Heart right ventricle (tissue), 16 donors: ENCODE data around the gene CXCL8. TPM values are rescaled to one million over a fixed set of nuclear protein-coding genes. Genes with fewer than 3 reads are reported as not detected.

Experiments
- ATAC-seq, 8 donors: fragments of 200-7000 bp; cut with Tn5 transposase; one replicate each; pipeline ENCODE4 v1.9.1; 2020; ENCODE audit warnings: mild to moderate bottlenecking in 8 of 8, moderate library complexity in 8 of 8, moderate number of reproducible peaks in 1 of 8
- DNase-seq, 2 donors: peaks; one replicate each; pipeline ENCODE4 v3.0.0-alpha.2; 2020
- H3K27ac ChIP-seq, 10 donors: fragments of 200-600 bp; sonication (generic) in 2 of 10; one replicate each; pipeline versions ENCODE4 v1.5.0 to v1.8.0; 2020 to 2022; ENCODE audit warnings: mild to moderate bottlenecking in 3 of 10
- H3K27me3 ChIP-seq, 7 donors: fragments of 200-600 bp; one replicate each; pipeline ENCODE4 v1.8.0; 2021 to 2022; ENCODE audit warnings: mild to moderate bottlenecking in 2 of 7
- H3K36me3 ChIP-seq, 9 donors: fragments of 200-600 bp; sonication (generic) in 1 of 9; one replicate each; pipeline versions ENCODE4 v1.5.0 to v1.8.0; 2020 to 2022; ENCODE audit warnings: mild to moderate bottlenecking in 2 of 9
- H3K4me1 ChIP-seq, 9 donors: fragments of 200-600 bp; sonication (generic) in 1 of 9; one replicate each; pipeline versions ENCODE4 v1.5.0 to v1.8.0; 2020 to 2022; ENCODE audit warnings: mild to moderate bottlenecking in 4 of 9
- H3K4me3 ChIP-seq, 10 donors: fragments of 200-600 bp; sonication (generic) in 2 of 10; one replicate each; pipeline versions ENCODE4 v1.5.0 to v1.8.0; 2020 to 2022; ENCODE audit warnings: mild to moderate bottlenecking in 7 of 10, moderate library complexity in 2 of 10
- H3K9me3 ChIP-seq, 11 donors: fragments of 200-600 bp in 10 of 11; sonication (generic) in 2 of 11; one replicate each; pipeline versions ENCODE4 v1.5.0 to v1.8.0; 2013 to 2022; ENCODE audit warnings: mild to moderate bottlenecking in 2 of 11, control low read depth in 1 of 11, moderate library complexity in 1 of 11
- WGBS, 2 donors: extraction: QIAGEN DNeasy Blood & Tissue Kit; methylation state at CpG; one replicate each; pipeline ENCODE4 v1.1.7; 2013; ENCODE audit warnings: inconsistent platforms in 1 of 2; 5-methylcytosine and 5-hydroxymethylcytosine counted together
- intact Hi-C, 10 donors: fragments of 100-400 bp; cut with DNase I; formaldehyde crosslinking; loops; one replicate each; pipeline versions ENCODE4 v1.11.1 to v1.14.2; 2022
- polyA plus RNA-seq, 2 donors: library from polyadenylated mRNA; stranded (reverse); fragments of 200-250 nt; gene quantifications; one replicate each; pipeline ENCODE4 v1.2.3, GENCODE V29; 2013
- total RNA-seq, 10 donors: library from RNA; stranded (reverse); fragmentation: NEBNext Ultra II Directional in 3 of 10; extraction: Animal tissue kit (Norgen Biotek cat#: 25700) in 3 of 10; gene quantifications; one replicate each; pipeline versions ENCODE4 v1.2.1 to v1.2.4, GENCODE V29; 2021 to 2023
- TF ChIP-seq, protein P1 (sequence below), 9 donors: fragments of 200-600 bp; sonication (generic) in 2 of 9; IDR thresholded peaks; one replicate each; pipeline versions ENCODE4 v1.5.0 to v1.8.0; 2021 to 2022; ENCODE audit warnings: antibody characterized with exemption in 9 of 9, mild to moderate bottlenecking in 5 of 9, moderate library complexity in 1 of 9
- donor health status: Arrhythmogenic right ventricular cardiomyopathy.
- donor health status: ischemic (EF 13 %, LVEDD 7.1; RV severe dilation, severe dysfunction).
- donor health status: healthy with polysubstance abuse.
- donor health status: DM: no; HTN: yes; CAD: no.
- donor health status: DM: no; HTN: no; CAD: no.
- donor health status: ischemic (EF 25% LVEDD 6.9; RV normal size, moderate dysfunction).
- donor health status: ischemic (EF 25% LVEDD 5.7; RV mildly dilated, moderate dysfunction).
- donor health status: healthy.
- donor health status: DM: yes; HTN: yes; CAD: no.
- donor health status: Ischemic cardiomyopathy.
- donor health status: ischemic (EF 35%, LVEDD 5.7; RV mildly dilated, moderate dysfunction).
- donor health status: nonischemic (EF 11% LVEDD 7.7; RV severe dilation, severe dysfunction).
- donor health status: DM: yes; HTN: yes; CAD: no.
- donor health status: PGD.
- donor health status: ischemic (EF 29% LVEDD 5.4; RV normal size, mild dysfunction).
- donor health status: nonischemic (EF 23%, LVEDD 6.1; RV moderate dilation, normal function).

CXCL8 gene
- total and polyA plus RNA-seq, 12 donors: 0.23 to 19.3 (median 0.72) TPM; not detected in 1

DNA sequence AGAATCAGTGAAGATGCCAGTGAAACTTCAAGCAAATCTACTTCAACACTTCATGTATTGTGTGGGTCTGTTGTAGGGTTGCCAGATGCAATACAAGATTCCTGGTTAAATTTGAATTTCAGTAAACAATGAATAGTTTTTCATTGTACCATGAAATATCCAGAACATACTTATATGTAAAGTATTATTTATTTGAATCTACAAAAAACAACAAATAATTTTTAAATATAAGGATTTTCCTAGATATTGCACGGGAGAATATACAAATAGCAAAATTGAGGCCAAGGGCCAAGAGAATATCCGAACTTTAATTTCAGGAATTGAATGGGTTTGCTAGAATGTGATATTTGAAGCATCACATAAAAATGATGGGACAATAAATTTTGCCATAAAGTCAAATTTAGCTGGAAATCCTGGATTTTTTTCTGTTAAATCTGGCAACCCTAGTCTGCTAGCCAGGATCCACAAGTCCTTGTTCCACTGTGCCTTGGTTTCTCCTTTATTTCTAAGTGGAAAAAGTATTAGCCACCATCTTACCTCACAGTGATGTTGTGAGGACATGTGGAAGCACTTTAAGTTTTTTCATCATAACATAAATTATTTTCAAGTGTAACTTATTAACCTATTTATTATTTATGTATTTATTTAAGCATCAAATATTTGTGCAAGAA lies 2.3 kb downstream of the CXCL8 start:
- ATAC-seq: no peak

DNA sequence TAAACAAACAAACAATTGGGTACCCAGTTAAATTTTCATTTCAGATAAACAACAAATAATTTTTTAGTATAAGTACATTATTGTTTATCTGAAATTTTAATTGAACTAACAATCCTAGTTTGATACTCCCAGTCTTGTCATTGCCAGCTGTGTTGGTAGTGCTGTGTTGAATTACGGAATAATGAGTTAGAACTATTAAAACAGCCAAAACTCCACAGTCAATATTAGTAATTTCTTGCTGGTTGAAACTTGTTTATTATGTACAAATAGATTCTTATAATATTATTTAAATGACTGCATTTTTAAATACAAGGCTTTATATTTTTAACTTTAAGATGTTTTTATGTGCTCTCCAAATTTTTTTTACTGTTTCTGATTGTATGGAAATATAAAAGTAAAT lies 2.9 kb downstream of the CXCL8 start:
- Histone ChIP-seq H3K27ac (no peak overlapping the region), H3K36me3 (no peaks in the 10 kb centered on the region), H3K27me3 (no peaks in the 10 kb centered on the region), H3K4me3 (no peak overlapping the region), H3K9me3 (peaks cover 0 to 9% (median 6%) of the 10 kb centered on the region in 11 donors), H3K4me1 (peaks cover 0 to 19% (median 11%) of the 10 kb centered on the region in 9 donors)
- TF ChIP-seq, protein P1, sequence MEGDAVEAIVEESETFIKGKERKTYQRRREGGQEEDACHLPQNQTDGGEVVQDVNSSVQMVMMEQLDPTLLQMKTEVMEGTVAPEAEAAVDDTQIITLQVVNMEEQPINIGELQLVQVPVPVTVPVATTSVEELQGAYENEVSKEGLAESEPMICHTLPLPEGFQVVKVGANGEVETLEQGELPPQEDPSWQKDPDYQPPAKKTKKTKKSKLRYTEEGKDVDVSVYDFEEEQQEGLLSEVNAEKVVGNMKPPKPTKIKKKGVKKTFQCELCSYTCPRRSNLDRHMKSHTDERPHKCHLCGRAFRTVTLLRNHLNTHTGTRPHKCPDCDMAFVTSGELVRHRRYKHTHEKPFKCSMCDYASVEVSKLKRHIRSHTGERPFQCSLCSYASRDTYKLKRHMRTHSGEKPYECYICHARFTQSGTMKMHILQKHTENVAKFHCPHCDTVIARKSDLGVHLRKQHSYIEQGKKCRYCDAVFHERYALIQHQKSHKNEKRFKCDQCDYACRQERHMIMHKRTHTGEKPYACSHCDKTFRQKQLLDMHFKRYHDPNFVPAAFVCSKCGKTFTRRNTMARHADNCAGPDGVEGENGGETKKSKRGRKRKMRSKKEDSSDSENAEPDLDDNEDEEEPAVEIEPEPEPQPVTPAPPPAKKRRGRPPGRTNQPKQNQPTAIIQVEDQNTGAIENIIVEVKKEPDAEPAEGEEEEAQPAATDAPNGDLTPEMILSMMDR (IDR thresholded peaks at IDR 0.05): no peak
- WGBS, 2 donors: 93 to 96% methylated on average over 1 of the region's 1 CpG
- ATAC-seq (no peak), DNase-seq (no peak)
- intact Hi-C loops: no loop called here

More for the DNA sequence above, 2.3 kb downstream of the CXCL8 start:
- 93 to 95% methylated on average over 2 of the region's 2 CpGs for WGBS, 2 donors
- TF ChIP-seq, protein P1 (IDR thresholded peaks at IDR 0.05): no peak
- Histone ChIP-seq H3K27ac (no peak overlapping the region), H3K9me3 (peaks cover 0 to 9% (median 6%) of the 10 kb centered on the region in 11 donors), H3K4me1 (peaks cover 0 to 19% (median 11%) of the 10 kb centered on the region in 9 donors), H3K4me3 (no peak overlapping the region), H3K27me3 (no peaks in the 10 kb centered on the region), H3K36me3 (no peaks in the 10 kb centered on the region)
- intact Hi-C loops: no loop called here
- no peak for DNase-seq

DNA sequence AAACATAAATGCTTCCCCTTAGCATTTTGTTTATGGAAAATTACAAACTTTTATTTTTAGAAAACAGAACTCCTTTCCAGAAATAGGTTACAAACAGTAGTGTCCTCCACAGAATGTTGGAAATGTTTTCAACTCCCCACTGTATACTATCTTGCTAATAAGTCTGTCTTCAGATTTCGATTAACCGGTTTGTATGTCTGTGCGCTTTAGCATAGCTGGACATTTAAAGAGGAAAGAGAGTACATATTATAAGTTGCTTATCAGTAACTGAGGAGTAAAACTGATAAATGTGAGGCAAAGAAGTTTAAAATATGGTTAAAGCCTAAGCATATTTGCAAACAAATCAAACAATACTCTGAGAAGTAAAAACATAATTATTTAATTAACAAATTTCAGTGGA lies 3.4 kb downstream of the CXCL8 start:
- ATAC-seq: no peak
- no peaks in the 10 kb centered on the region for H3K36me3 ChIP-seq
- TF ChIP-seq, protein P1 (IDR thresholded peaks at IDR 0.05): no peak
- no peak overlapping the region for H3K4me3 ChIP-seq
- intact Hi-C loops: no loop called here
- peaks cover 0 to 19% (median 11%) of the 10 kb centered on the region in 9 donors for H3K4me1 ChIP-seq
- peaks cover 0 to 9% (median 6%) of the 10 kb centered on the region in 11 donors for H3K9me3 ChIP-seq
- H3K27ac ChIP-seq: no peak overlapping the region
- DNase-seq: no peak
- H3K27me3 ChIP-seq: no peaks in the 10 kb centered on the region
- 86 to 94% methylated on average over 3 of the region's 3 CpGs for WGBS, 2 donors

DNA sequence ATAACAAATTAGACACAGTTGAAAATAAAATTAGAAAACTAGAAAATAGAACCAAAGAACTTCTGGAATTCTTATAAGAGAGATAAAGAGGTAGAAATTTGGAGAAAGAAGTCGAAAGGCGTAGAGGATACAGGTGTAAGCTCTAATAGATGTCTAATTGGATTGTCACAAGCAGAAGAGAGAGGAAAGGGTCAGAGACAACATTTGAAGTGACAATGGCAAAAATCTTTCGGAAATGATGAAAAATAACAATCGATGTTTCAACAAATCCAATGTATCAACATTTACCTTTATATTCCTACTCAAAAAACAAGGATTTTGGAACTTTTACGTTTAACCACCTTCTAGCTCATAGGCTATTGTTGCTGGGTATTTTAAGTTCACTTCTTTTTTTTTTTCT lies 3.8 kb downstream of the CXCL8 start:
- no peak for DNase-seq
- TF ChIP-seq, protein P1 (IDR thresholded peaks at IDR 0.05): no peak
- Histone ChIP-seq H3K36me3 (no peaks in the 10 kb centered on the region), H3K27me3 (no peaks in the 10 kb centered on the region), H3K27ac (no peak overlapping the region), H3K4me3 (no peak overlapping the region), H3K9me3 (peaks cover 0 to 9% (median 6%) of the 10 kb centered on the region in 11 donors), H3K4me1 (peaks cover 0 to 19% (median 11%) of the 10 kb centered on the region in 9 donors)
- no peak for ATAC-seq
- intact Hi-C loops: no loop called here
- 77 to 85% methylated on average over 5 of the region's 5 CpGs for WGBS, 2 donors
